C4-2B (cell line): ENCODE results near the gene ATP6V0E2.

Source experiments
- H3K27ac ChIP-seq: fragments of 450-650 bp; 2 replicates; pipeline ENCODE4 v1.5.1; 2017
- ZFX ChIP-seq: fragments of 450-650 bp; IDR thresholded peaks from 2 replicates; pipeline ENCODE4 v1.6.1; 2017
- TF ChIP-seq, protein P1 (sequence below): fragments of 450-650 bp; conservative IDR thresholded peaks from 2 replicates; pipeline ENCODE4 v1.5.1; 2017; ENCODE audit warnings: mild to moderate bottlenecking

The ATP6V0E2 gene

DNA sequence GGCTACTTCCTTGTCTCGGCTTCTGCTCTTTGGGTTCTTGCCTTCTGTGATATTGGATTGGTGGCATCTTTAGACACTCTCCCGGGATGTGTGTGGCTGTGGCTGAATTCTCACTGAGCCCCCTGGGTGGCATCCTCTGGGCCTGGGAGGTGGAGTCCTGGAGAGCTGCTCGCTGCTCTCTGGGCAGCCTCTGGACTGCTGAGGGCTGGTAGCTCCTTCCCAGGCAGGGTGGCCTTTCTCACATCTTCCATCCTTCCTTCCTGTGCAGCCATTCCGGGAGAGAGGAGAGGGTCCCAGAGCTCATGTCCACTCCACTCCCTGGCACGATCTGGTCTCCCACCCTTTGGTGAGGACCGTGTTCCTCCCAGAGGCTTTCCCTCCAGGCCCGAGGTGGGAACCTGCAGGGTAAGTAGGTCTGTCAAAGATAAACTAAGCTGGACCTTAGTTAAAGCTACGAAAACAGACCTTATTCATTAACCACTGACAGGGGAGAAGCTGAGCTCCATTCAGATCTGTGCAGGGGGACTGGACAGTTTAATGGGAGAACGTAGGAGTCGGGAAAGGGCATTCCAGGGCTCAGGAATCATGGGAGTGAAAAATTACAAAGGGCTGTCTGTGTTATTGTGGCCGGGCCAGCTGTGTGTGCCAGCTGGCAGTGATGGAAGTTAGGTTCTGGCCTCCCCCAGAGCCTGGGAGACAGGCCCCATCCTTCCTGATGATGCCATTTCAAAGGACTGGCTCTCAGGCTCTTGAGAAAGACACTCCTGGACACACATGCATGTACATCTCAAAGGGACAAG is 8.7 kb downstream of the ATP6V0E2 start:
- H3K27ac ChIP-seq = no peak overlapping the region
- no peak for TF ChIP-seq ZFX
- TF ChIP-seq, protein P1, sequence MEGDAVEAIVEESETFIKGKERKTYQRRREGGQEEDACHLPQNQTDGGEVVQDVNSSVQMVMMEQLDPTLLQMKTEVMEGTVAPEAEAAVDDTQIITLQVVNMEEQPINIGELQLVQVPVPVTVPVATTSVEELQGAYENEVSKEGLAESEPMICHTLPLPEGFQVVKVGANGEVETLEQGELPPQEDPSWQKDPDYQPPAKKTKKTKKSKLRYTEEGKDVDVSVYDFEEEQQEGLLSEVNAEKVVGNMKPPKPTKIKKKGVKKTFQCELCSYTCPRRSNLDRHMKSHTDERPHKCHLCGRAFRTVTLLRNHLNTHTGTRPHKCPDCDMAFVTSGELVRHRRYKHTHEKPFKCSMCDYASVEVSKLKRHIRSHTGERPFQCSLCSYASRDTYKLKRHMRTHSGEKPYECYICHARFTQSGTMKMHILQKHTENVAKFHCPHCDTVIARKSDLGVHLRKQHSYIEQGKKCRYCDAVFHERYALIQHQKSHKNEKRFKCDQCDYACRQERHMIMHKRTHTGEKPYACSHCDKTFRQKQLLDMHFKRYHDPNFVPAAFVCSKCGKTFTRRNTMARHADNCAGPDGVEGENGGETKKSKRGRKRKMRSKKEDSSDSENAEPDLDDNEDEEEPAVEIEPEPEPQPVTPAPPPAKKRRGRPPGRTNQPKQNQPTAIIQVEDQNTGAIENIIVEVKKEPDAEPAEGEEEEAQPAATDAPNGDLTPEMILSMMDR = no peak

DNA sequence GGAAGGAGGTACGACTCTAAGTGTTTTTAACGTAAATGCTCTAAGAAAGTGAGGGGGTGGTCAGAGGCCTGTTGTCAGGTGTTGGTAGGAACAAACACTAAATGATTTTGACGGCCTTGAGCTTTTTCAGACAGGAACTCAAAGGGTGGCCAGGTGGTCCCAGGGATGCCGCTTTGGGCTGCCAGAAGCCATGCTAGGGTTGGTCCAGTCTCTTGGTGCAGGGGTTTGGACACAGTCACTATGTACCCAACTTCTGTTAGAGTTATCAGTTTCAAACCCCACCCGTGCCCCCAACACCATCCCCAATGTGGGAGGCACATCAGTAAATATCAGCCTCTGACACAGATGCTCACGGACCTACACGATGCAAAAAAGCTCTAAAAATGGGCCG is 9.3 kb downstream of the ATP6V0E2 start:
- TF ChIP-seq ZFX = no peak
- TF ChIP-seq, protein P1 = no peak
- H3K27ac ChIP-seq = peak overlapping the region; percentile 7

DNA sequence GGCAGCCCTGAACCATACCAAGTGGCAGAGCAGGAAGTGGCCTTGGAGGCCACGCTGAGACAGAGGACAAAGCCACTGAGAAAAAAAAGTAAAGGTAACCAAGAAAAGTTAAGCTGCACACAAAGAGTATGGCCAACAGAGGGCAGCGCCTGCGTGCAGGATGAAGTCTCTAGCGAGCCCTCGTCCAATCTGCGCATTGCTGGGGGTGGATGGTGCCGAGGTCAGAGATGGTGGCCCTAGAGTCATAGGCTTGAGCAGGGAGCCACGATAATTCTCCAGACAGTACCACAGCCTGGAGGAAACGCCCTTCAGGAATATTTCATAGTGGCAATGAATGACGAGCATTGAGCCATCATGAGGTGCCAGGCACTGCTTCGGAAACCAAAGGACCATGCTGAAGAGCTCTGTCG is 9.7 kb downstream of the ATP6V0E2 start:
- H3K27ac ChIP-seq = peak overlapping the region; percentile 7
- TF ChIP-seq, protein P1 = peak; percentile 92
- no peak for TF ChIP-seq ZFX

DNA sequence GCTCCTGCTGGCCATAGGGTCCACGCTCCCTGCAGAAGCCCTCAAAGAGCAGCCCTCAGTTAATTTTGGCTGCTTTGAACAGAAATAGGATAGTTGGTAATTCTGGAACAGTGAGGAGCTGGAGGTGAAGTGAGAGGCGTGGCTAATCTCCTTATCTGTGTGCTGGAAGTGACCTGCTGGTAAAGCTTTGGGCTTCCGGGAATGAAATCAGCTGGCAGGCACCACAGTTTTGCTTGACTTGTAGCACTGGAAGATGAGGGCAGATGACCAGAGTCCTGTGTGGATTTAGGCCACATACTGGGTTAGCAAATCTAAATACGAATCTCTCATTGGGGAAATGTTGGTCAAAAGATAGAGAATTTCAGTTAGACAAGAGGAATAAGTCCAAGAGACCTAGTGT is 10.2 kb downstream of the ATP6V0E2 start:
- peak overlapping the region; percentile 7; the same call in 1 of the 2 replicates for H3K27ac ChIP-seq
- no peak for TF ChIP-seq ZFX
- TF ChIP-seq, protein P1 = no peak

DNA sequence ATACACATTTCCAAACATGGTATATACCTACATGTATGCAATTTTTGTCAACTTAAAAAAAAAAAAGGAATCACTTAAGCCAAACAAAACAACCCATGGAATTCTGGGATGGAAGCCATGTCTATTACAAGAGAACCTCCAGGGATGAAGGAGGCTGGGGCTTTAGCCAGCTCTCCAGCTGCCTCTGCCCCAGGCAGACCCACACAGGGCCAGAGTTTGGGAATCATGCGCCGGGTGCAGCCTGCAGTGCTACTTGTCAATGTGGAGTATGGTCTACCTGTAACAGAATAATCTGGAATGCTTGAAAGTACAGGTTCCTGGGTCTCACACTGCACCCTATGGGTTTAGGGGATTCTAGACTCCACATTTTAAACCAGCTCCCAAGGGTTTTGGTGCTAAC is 10.8 kb downstream of the ATP6V0E2 start:
- no peak for TF ChIP-seq ZFX
- TF ChIP-seq, protein P1 = no peak
- no peak overlapping the region for H3K27ac ChIP-seq

DNA sequence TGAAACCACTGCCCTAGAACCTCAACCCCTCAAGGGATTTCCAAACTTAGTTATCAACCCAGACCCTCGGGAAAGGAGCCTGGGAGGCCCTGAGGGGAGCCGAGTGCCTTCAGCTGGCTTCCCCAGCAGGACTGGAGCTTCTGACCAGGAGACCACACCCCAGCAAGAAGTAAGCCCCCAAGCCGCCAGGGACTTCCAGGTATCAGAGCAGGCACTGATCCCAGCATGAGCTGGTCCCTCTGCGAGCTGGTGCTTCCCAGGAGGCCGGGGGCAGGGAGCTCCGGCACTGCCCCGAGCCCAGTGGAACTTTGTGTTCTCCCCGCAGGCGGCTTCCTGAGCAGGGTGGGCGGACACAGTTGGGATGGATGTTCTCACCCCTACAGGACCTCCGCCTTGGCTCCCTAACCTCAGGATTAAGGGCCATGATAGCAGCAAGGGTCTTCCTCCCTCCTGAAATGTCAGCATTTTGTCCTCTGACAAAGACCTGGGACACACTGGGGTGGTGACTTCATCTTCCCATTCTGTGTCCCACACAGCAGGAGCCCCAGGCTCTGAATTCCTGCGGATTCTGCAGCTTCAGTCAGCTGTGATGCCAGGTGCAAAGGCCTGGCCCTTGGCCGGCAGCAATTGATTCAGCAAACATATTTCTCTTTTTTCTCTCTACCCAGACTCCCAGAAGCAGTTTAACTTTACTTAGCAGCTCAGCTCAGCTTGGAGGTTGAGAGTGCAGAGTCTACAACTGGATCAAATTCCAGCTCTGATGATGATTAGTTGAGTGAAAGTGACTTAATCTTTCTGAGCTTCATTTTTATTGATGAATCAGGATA is 11.6 kb downstream of the ATP6V0E2 start:
- H3K27ac ChIP-seq = no peak overlapping the region
- no peak for TF ChIP-seq ZFX
- TF ChIP-seq, protein P1 = no peak

DNA sequence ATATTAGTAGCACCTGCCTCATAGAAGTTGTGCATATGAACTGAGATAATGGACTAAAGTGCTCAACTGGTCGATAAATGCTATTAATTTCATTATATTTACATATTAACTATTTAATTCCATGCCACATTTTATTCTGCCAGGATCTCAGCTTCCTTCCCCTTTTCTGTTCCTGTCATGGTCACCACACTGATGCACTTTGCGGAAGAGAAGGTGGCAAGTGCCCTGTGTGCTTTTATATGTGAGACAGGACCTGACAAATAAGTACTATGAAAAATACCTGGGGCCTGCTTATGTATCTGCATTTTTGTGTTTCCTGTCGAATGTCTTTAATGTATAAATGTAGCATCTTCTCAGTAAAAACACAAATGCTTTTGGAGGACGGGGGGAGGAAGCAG is 12.2 kb downstream of the ATP6V0E2 start:
- TF ChIP-seq, protein P1 = no peak
- TF ChIP-seq ZFX = no peak
- H3K27ac ChIP-seq = no peak overlapping the region
